GM12878 (cell line): ENCODE measurements around the gene SUFU. TPM values are rescaled to one million over a fixed set of nuclear protein-coding genes. Genes with fewer than 3 reads are reported as not detected.

Experiments used
- CHD1 ChIP-seq: IDR thresholded peaks from 2 replicates; pipeline ENCODE4 v1.6.1; 2012; ENCODE audit warnings: low read depth, low read length, improper control_type of control experiment
- CHD2 ChIP-seq: IDR thresholded peaks from 2 replicates; pipeline ENCODE4 v1.6.1; 2011; ENCODE audit warnings: low read depth, low read length, improper control_type of control experiment, borderline replicate concordance
- CREM ChIP-seq: IDR thresholded peaks from 2 replicates; pipeline ENCODE4 v1.6.1; 2014; ENCODE audit warnings: antibody characterized with exemption, low read depth
- FOXM1 ChIP-seq: IDR thresholded peaks from 2 replicates; pipeline ENCODE4 v1.6.1; 2012; ENCODE audit warnings: low read depth, mild to moderate bottlenecking, inconsistent platforms, low read length, moderate library complexity
- MXI1 ChIP-seq: fragments of 150-350 bp; IDR thresholded peaks from 2 replicates; pipeline ENCODE4 v1.6.1; 2011; ENCODE audit warnings: low read depth, mild to moderate bottlenecking, inconsistent platforms, low read length, improper control_type of control experiment
- NBN ChIP-seq: fragments of 450-650 bp; IDR thresholded peaks from 2 replicates; pipeline ENCODE4 v1.6.1; 2016
- POLR2A ChIP-seq: IDR thresholded peaks from 2 replicates; pipeline ENCODE4 v1.6.1; 2011; ENCODE audit warnings: low read depth, mild to moderate bottlenecking, low read length
- POLR2AphosphoS2 ChIP-seq: IDR thresholded peaks from 2 replicates; pipeline ENCODE4 v1.6.1; 2011; ENCODE audit warnings: low read depth, mild to moderate bottlenecking, low read length, improper control_type of control experiment, moderate library complexity
- SMAD1 ChIP-seq: fragments of 450-650 bp; IDR thresholded peaks from 2 replicates; pipeline ENCODE4 v1.6.1; 2018; ENCODE audit warnings: mild to moderate bottlenecking, low read depth; ENCODE audit not compliant: partially characterized antibody
- STAT3 ChIP-seq: IDR thresholded peaks from 2 replicates; pipeline ENCODE4 v1.6.1; 2011; ENCODE audit warnings: low read depth, low read length, improper control_type of control experiment
- YY1 ChIP-seq: IDR thresholded peaks from 2 replicates; pipeline ENCODE4 v1.6.1; 2011; ENCODE audit warnings: low read depth, mild to moderate bottlenecking, low read length
- polyA plus RNA-seq, 11 experiments: library from polyadenylated mRNA; depleted of rRNA in 4 of 11; unstranded in 6 of 11; stranded (reverse) in 5 of 11; fragments of >200 nt; fragmentation: Nextera tagmentation in 4 of 11; fragmentation: Illumina TruSeq in 1 of 11; extraction: Ambion mirVana in 4 of 11; extraction: Trizol in 1 of 11; gene quantifications; 1 replicate in 1 of 11; 2 replicates in 10 of 11; pipeline versions ENCODE4 v1.2.1 to v1.2.3, GENCODE V29; 2011 to 2016; ENCODE audit warnings: inconsistent platforms in 2 of 11, missing spikeins in 2 of 11, low read depth in 1 of 11
- total RNA-seq, 4 experiments: library from RNA; depleted of rRNA in 3 of 4; stranded (reverse); fragments of >200 nt in 3 of 4; fragmentation: Illumina TruSeq in 1 of 4; extraction: Trizol in 1 of 4; gene quantifications; 2 replicates each; pipeline versions ENCODE4 v1.2.1 to v1.2.3, GENCODE V29; 2013 to 2021
- TF ChIP-seq, protein P1 (sequence below), 3 experiments: IDR thresholded peaks in 2 of 3; conservative IDR thresholded peaks in 1 of 3; 2 replicates each; pipeline ENCODE4 v1.5.1; 2011; ENCODE audit warnings: low read depth in 3 of 3, low read length in 3 of 3, mild to moderate bottlenecking in 3 of 3, control low read depth in 2 of 3, moderate library complexity in 2 of 3, inconsistent platforms in 1 of 3, mixed read lengths in 1 of 3; ENCODE audit not compliant: control insufficient read depth in 2 of 3, insufficient read depth in 1 of 3; ENCODE audit errors: extremely low read depth in 1 of 3
- TF ChIP-seq, protein P2 (sequence below): fragments of 450-650 bp; IDR thresholded peaks from 2 replicates; pipeline ENCODE4 v1.6.1; 2017; ENCODE audit warnings: mild to moderate bottlenecking, moderate library complexity
- TF ChIP-seq, protein P3 (sequence below): fragments of 150-350 bp; IDR thresholded peaks from 2 replicates; pipeline ENCODE4 v1.6.1; 2014; ENCODE audit warnings: mild to moderate bottlenecking, low read depth, low read length
- TF ChIP-seq, protein P4 (sequence below): fragments of 450-650 bp; IDR thresholded peaks from 2 replicates; pipeline ENCODE4 v1.6.1; 2017; ENCODE audit warnings: borderline replicate concordance
- TF ChIP-seq, protein P5 (sequence below): fragments of 450-650 bp; IDR thresholded peaks from 2 replicates; pipeline ENCODE4 v1.6.1; 2018; ENCODE audit warnings: mild to moderate bottlenecking, low read depth, moderate library complexity; ENCODE audit not compliant: partially characterized antibody

SUFU gene
- total and polyA plus RNA-seq, 10 of the 15 experiments (the other 5 are each of a cell fraction or from before 2014, with no cell fraction given), result 0.68 to 7.7 (median 2.4) TPM

DNA sequence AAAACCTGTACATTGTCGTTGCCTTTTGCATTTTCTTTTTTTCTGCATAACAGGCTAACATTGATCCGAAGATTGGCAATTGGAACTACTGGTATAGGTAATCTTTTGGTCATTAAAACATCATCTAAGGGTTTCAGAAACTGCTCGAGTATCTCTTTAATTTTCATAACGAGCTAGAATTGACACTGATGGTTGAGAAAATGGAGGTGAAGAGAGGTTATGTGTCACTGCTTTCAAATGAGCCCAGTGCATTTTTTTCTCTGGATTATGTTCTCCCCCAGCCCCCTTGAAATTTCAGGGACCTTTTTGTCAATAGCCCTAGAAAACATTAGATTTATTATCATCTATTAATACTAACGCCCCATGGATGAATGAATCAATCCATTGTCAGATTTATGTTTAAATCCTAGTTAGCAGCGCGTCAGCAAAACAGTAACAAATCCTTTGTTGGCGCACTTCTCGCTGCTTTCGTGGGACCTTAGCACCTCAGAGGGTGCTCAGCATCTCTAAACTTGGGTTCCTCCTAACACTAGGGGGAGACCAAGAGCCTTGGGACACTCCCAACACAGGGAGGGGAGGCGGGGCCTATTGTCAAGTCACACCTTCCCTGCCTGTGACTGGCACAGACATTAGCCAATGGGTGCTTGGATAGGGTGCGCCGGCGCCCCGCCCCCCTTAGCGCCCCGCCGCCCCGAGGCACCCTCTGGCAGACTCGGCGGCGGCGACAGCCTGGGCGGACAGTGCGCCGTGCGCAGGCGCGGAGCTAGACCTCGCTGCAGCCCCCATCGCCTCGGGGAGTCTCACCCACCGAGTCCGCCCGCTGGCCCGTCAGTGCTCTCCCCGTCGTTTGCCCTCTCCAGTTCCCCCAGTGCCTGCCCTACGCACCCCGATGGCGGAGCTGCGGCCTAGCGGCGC is at the start of gene SUFU (continued):
- TF ChIP-seq, protein P1, sequence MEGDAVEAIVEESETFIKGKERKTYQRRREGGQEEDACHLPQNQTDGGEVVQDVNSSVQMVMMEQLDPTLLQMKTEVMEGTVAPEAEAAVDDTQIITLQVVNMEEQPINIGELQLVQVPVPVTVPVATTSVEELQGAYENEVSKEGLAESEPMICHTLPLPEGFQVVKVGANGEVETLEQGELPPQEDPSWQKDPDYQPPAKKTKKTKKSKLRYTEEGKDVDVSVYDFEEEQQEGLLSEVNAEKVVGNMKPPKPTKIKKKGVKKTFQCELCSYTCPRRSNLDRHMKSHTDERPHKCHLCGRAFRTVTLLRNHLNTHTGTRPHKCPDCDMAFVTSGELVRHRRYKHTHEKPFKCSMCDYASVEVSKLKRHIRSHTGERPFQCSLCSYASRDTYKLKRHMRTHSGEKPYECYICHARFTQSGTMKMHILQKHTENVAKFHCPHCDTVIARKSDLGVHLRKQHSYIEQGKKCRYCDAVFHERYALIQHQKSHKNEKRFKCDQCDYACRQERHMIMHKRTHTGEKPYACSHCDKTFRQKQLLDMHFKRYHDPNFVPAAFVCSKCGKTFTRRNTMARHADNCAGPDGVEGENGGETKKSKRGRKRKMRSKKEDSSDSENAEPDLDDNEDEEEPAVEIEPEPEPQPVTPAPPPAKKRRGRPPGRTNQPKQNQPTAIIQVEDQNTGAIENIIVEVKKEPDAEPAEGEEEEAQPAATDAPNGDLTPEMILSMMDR (IDR thresholded peaks at IDR 0.05 in 2 of 3, conservative IDR thresholded peaks at IDR 0.05 in 1 of 3; ENCODE audit: control insufficient read depth in 2 of 3, extremely low read depth in 1 of 3, insufficient read depth in 1 of 3, low read depth in 3 of 3, low read length in 3 of 3), result peak; percentile 82 to 98 (median 89); a peak in 5 of 6 replicates
- TF ChIP-seq FOXM1 (no peak), STAT3 (0 out of 2 replicates have a peak, but pooled peaks have one; percentile 10), POLR2AphosphoS2 (0 out of 2 replicates have a peak, but pooled peaks have one; percentile 56), NBN (peak; percentile 7; the same call in 1 of the 2 replicates), CHD1 (no peak), MXI1 (peak; percentile 59; the same call in 1 of the 2 replicates), POLR2A (peak; percentile 92), SMAD1 (no peak), CREM (no peak), CHD2 (peak; percentile 73; the same call in 1 of the 2 replicates), YY1 (peak; percentile 73; the same call in 1 of the 2 replicates)
- TF ChIP-seq, protein P2, sequence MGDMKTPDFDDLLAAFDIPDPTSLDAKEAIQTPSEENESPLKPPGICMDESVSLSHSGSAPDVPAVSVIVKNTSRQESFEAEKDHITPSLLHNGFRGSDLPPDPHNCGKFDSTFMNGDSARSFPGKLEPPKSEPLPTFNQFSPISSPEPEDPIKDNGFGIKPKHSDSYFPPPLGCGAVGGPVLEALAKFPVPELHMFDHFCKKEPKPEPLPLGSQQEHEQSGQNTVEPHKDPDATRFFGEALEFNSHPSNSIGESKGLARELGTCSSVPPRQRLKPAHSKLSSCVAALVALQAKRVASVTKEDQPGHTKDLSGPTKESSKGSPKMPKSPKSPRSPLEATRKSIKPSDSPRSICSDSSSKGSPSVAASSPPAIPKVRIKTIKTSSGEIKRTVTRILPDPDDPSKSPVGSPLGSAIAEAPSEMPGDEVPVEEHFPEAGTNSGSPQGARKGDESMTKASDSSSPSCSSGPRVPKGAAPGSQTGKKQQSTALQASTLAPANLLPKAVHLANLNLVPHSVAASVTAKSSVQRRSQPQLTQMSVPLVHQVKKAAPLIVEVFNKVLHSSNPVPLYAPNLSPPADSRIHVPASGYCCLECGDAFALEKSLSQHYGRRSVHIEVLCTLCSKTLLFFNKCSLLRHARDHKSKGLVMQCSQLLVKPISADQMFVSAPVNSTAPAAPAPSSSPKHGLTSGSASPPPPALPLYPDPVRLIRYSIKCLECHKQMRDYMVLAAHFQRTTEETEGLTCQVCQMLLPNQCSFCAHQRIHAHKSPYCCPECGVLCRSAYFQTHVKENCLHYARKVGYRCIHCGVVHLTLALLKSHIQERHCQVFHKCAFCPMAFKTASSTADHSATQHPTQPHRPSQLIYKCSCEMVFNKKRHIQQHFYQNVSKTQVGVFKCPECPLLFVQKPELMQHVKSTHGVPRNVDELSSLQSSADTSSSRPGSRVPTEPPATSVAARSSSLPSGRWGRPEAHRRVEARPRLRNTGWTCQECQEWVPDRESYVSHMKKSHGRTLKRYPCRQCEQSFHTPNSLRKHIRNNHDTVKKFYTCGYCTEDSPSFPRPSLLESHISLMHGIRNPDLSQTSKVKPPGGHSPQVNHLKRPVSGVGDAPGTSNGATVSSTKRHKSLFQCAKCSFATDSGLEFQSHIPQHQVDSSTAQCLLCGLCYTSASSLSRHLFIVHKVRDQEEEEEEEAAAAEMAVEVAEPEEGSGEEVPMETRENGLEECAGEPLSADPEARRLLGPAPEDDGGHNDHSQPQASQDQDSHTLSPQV, result no peak
- TF ChIP-seq, protein P3, sequence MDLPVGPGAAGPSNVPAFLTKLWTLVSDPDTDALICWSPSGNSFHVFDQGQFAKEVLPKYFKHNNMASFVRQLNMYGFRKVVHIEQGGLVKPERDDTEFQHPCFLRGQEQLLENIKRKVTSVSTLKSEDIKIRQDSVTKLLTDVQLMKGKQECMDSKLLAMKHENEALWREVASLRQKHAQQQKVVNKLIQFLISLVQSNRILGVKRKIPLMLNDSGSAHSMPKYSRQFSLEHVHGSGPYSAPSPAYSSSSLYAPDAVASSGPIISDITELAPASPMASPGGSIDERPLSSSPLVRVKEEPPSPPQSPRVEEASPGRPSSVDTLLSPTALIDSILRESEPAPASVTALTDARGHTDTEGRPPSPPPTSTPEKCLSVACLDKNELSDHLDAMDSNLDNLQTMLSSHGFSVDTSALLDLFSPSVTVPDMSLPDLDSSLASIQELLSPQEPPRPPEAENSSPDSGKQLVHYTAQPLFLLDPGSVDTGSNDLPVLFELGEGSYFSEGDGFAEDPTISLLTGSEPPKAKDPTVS, result no peak
- TF ChIP-seq, protein P4, sequence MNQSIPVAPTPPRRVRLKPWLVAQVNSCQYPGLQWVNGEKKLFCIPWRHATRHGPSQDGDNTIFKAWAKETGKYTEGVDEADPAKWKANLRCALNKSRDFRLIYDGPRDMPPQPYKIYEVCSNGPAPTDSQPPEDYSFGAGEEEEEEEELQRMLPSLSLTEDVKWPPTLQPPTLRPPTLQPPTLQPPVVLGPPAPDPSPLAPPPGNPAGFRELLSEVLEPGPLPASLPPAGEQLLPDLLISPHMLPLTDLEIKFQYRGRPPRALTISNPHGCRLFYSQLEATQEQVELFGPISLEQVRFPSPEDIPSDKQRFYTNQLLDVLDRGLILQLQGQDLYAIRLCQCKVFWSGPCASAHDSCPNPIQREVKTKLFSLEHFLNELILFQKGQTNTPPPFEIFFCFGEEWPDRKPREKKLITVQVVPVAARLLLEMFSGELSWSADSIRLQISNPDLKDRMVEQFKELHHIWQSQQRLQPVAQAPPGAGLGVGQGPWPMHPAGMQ, result no peak
- TF ChIP-seq, protein P5, sequence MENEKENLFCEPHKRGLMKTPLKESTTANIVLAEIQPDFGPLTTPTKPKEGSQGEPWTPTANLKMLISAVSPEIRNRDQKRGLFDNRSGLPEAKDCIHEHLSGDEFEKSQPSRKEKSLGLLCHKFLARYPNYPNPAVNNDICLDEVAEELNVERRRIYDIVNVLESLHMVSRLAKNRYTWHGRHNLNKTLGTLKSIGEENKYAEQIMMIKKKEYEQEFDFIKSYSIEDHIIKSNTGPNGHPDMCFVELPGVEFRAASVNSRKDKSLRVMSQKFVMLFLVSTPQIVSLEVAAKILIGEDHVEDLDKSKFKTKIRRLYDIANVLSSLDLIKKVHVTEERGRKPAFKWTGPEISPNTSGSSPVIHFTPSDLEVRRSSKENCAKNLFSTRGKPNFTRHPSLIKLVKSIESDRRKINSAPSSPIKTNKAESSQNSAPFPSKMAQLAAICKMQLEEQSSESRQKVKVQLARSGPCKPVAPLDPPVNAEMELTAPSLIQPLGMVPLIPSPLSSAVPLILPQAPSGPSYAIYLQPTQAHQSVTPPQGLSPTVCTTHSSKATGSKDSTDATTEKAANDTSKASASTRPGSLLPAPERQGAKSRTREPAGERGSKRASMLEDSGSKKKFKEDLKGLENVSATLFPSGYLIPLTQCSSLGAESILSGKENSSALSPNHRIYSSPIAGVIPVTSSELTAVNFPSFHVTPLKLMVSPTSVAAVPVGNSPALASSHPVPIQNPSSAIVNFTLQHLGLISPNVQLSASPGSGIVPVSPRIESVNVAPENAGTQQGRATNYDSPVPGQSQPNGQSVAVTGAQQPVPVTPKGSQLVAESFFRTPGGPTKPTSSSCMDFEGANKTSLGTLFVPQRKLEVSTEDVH, result no peak
